B cell (primary cell): Measurements from ENCODE around the gene HOXA9. TPM values are rescaled to one million over a fixed set of nuclear protein-coding genes. Genes with fewer than 3 reads are reported as not detected.

Experiments
- ATAC-seq: fragments of 200-7000 bp; cut with Tn5 transposase; one replicate; pipeline ENCODE4 v1.10.0; 2021; ENCODE audit warnings: low read depth, mild to moderate bottlenecking, moderate number of reproducible peaks, moderate library complexity
- CTCF ChIA-PET: fragments of 350-600 bp; sonication (Branson Sonifier 250); formaldehyde crosslinking; loops from one replicate; lab custom pipeline; 2021; ENCODE audit warnings: antibody characterized with exemption, inconsistent platforms; lab: Charles Lee
- POLR2A ChIA-PET: fragments of 350-600 bp; sonication (Branson Sonifier 250); formaldehyde crosslinking; loops from one replicate; lab custom pipeline; 2021; ENCODE audit warnings: antibody characterized with exemption; lab: Charles Lee
- DNase-seq: peaks from one replicate; pipeline ENCODE4 v3.0.0; 2013
- H2AFZ ChIP-seq: 2 replicates; pipeline ENCODE4 v1.6.1; 2012; ENCODE audit warnings: mild to moderate bottlenecking, low read depth, low read length; ENCODE audit not compliant: insufficient read depth, poor library complexity, severe bottlenecking
- H3K27ac ChIP-seq, 2 donors: 1 replicate in 1 of 2; 2 replicates in 1 of 2; pipeline ENCODE4 v1.5.1; 2012 to 2013; ENCODE audit warnings: low read length in 2 of 2, mild to moderate bottlenecking in 2 of 2, moderate library complexity in 1 of 2
- H3K27me3 ChIP-seq, 4 experiments: fragments of 200-600 bp in 1 of 4; sonication (generic) in 1 of 4; replicated peaks in 1 of 4; 1 replicate in 2 of 4; 2 replicates in 2 of 4; pipeline versions ENCODE4 v1.6.1 to v1.7.0; 2013 to 2016; ENCODE audit warnings: low read length in 3 of 4, mild to moderate bottlenecking in 2 of 4, mixed read lengths in 1 of 4, moderate library complexity in 1 of 4; ENCODE audit not compliant: insufficient read depth in 4 of 4, control insufficient read depth in 3 of 4; ENCODE audit errors: control extremely low read depth in 1 of 4
- H3K36me3 ChIP-seq, 2 experiments: replicated peaks in 1 of 2; 1 replicate in 1 of 2; 2 replicates in 1 of 2; pipeline versions ENCODE4 v1.6.1 to v1.7.1; 2013; ENCODE audit warnings: low read length in 1 of 2; ENCODE audit not compliant: insufficient read depth in 2 of 2, control insufficient read depth in 1 of 2; ENCODE audit errors: control extremely low read depth in 1 of 2, extremely low read depth in 1 of 2
- H3K4me1 ChIP-seq, 2 donors: fragments of 200-600 bp in 1 of 2; sonication (generic) in 1 of 2; 1 replicate in 1 of 2; 2 replicates in 1 of 2; pipeline versions ENCODE4 v1.5.1 to v1.6.1; 2013 to 2017; ENCODE audit warnings: low read length in 2 of 2; ENCODE audit not compliant: control insufficient read depth in 2 of 2, insufficient read depth in 2 of 2
- H3K4me2 ChIP-seq: replicated peaks from 2 replicates; pipeline ENCODE3; 2012; ENCODE audit warnings: mild to moderate bottlenecking, low read depth, low read length; ENCODE audit not compliant: poor library complexity, severe bottlenecking
- H3K4me3 ChIP-seq, 5 experiments: fragments of 200-600 bp in 1 of 5; sonication (generic) in 1 of 5; 1 replicate in 3 of 5; 2 replicates in 2 of 5; pipeline versions ENCODE4 v1.5.1 to v1.7.0; 2011 to 2016; ENCODE audit warnings: low read length in 4 of 5, mild to moderate bottlenecking in 4 of 5, low read depth in 2 of 5, control low read depth in 1 of 5, moderate library complexity in 1 of 5; ENCODE audit not compliant: insufficient read depth in 1 of 5; ENCODE audit errors: control extremely low read depth in 1 of 5, extremely low read depth in 1 of 5
- H3K79me2 ChIP-seq: fragments of 200-600 bp; sonication (generic); one replicate; pipeline ENCODE4 v1.6.0; 2016; ENCODE audit warnings: low read length; ENCODE audit not compliant: control insufficient read depth, insufficient read depth
- H3K9ac ChIP-seq: fragments of 200-600 bp; sonication (generic); 2 replicates; pipeline ENCODE4 v1.6.1; 2017; ENCODE audit warnings: mild to moderate bottlenecking, low read length, moderate library complexity
- H3K9me3 ChIP-seq, 3 donors: one replicate each; pipeline versions ENCODE4 v1.6.1 to v1.7.1; 2013; ENCODE audit warnings: low read length in 2 of 3; ENCODE audit not compliant: control insufficient read depth in 2 of 3, insufficient read depth in 1 of 3; ENCODE audit errors: control extremely low read depth in 1 of 3
- H4K20me1 ChIP-seq: 2 replicates; pipeline ENCODE4 v1.6.0; 2012; ENCODE audit warnings: mild to moderate bottlenecking, low read length; ENCODE audit not compliant: insufficient read depth, control insufficient read depth, poor library complexity, severe bottlenecking
- H3K27ac Mint-ChIP-seq: one replicate; pipeline ENCODE4 v1.8.0; 2021; ENCODE audit warnings: mixed read lengths
- H3K27me3 Mint-ChIP-seq: one replicate; pipeline ENCODE4 v1.8.0; 2021; ENCODE audit warnings: mixed read lengths
- H3K4me1 Mint-ChIP-seq: one replicate; pipeline ENCODE4 v1.8.0; 2021; ENCODE audit warnings: mixed read lengths
- H3K4me3 Mint-ChIP-seq: one replicate; pipeline ENCODE4 v1.8.0; 2021; ENCODE audit warnings: mixed read lengths
- H3K9me3 Mint-ChIP-seq: one replicate; pipeline ENCODE4 v1.8.0; 2022; ENCODE audit warnings: mixed read lengths; ENCODE audit not compliant: insufficient read depth
- CTCF ChIP-seq: fragments of 200-600 bp; IDR thresholded peaks from one replicate; pipeline ENCODE4 v1.8.0; 2022; ENCODE audit warnings: antibody characterized with exemption, mild to moderate bottlenecking
- EZH2 ChIP-seq: IDR thresholded peaks from 2 replicates; pipeline ENCODE4 v1.6.1; 2012; ENCODE audit warnings: borderline replicate concordance, low read depth, mild to moderate bottlenecking, moderate library complexity, low read length; ENCODE audit not compliant: insufficient read depth, poor library complexity, severe bottlenecking
- WGBS: methylation state at CpG from one replicate; pipeline ENCODE4 v1.1.5; 2013; ENCODE audit warnings: missing lambda C conversion rate; ENCODE audit not compliant: insufficient coverage; 5-methylcytosine and 5-hydroxymethylcytosine counted together
- intact Hi-C: fragments of 100-400 bp; cut with micrococcal nuclease; formaldehyde crosslinking; loops from one replicate; pipeline ENCODE4 v1.10.0; 2022
- polyA plus RNA-seq: library from polyadenylated mRNA; depleted of rRNA; stranded (reverse); fragments of >200 nt; gene quantifications from 2 replicates; pipeline ENCODE4 v1.2.3, GENCODE V29; 2012
- total RNA-seq, 2 donors: library from RNA; stranded (reverse); fragments of 120-200 nt in 1 of 2; gene quantifications; 1 replicate in 1 of 2; 2 replicates in 1 of 2; pipeline versions ENCODE4 v1.2.3 to v1.2.4, GENCODE V29; 2013 to 2022

The HOXA9 gene
- total and polyA plus RNA-seq, 2 donors (not counting 1 experiment from before 2014, with no cell fraction given): 0.07 TPM; not detected in 1

- CTCF ChIA-PET: interaction anchor here (0.8 to 1.1 kb wide), 2 partner anchors 16 to 18 kb away, joined by 3 read pairs; no protein-coding TSS in a partner anchor
- Histone ChIP-seq H3K27ac (no peak overlapping the region), H3K9ac (no peak overlapping the region), H2AFZ (no peak overlapping the region), H3K4me1 (peaks cover 25 to 27% of the 10 kb centered on the region in 2 donors), H3K79me2 (no peaks in the 10 kb centered on the region), H3K4me3 (no peak overlapping the region), H3K27me3 (peaks cover 0 to 77% (median 48%) of the 10 kb centered on the region in 4 experiments), H3K36me3 (no peaks in the 10 kb centered on the region), H4K20me1 (no peaks in the 10 kb centered on the region), H3K4me2 (no peak overlapping the region), H3K9me3 (peaks cover 0 to 61% (median 0%) of the 10 kb centered on the region in 3 donors)
- POLR2A ChIA-PET: no interaction called here
- 89% methylated on average over 47 of the region's 47 CpGs for WGBS
- H3K4me1 Mint-ChIP-seq: peaks cover 19% of the 10 kb centered on the region
- intact Hi-C loops: no loop called here
- ATAC-seq (no peak), DNase-seq (peak; percentile 8)
- H3K4me3 Mint-ChIP-seq: no peak overlapping the region
- TF ChIP-seq CTCF (no peak), EZH2 (no peak)
- peaks cover 58% of the 10 kb centered on the region for H3K27me3 Mint-ChIP-seq
- H3K27ac Mint-ChIP-seq: no peak overlapping the region
- H3K9me3 Mint-ChIP-seq: no peaks in the 10 kb centered on the region
These were observed 20.0 kb downstream of the HOXA9 start for GRCh38 chr7:27145165-27145913.

- Histone ChIP-seq H3K27ac (no peak overlapping the region), H3K4me1 (peaks cover 21 to 22% of the 10 kb centered on the region in 2 donors), H2AFZ (no peak overlapping the region), H3K4me3 (no peak overlapping the region), H4K20me1 (no peaks in the 10 kb centered on the region), H3K36me3 (no peaks in the 10 kb centered on the region), H3K9me3 (peaks cover 0 to 56% (median 0%) of the 10 kb centered on the region in 3 donors), H3K9ac (no peak overlapping the region), H3K79me2 (no peaks in the 10 kb centered on the region), H3K27me3 (peaks cover 0 to 71% (median 43%) of the 10 kb centered on the region in 4 experiments), H3K4me2 (no peak overlapping the region)
- Mint-ChIP-seq H3K27me3 (peaks cover 57% of the 10 kb centered on the region), H3K9me3 (no peaks in the 10 kb centered on the region), H3K27ac (no peak overlapping the region), H3K4me3 (no peak overlapping the region), H3K4me1 (peaks cover 17% of the 10 kb centered on the region)
- intact Hi-C loops: no loop called here
- DNase-seq: no peak
- no peak for ATAC-seq
- no peak for TF ChIP-seq EZH2
- TF ChIP-seq CTCF: no peak
- ChIA-PET CTCF (interaction anchor here (1.0 to 1.7 kb wide), 3 partner anchors 17 to 458 kb away, joined by 3 to 7 read pairs (median 3); no protein-coding TSS in a partner anchor), POLR2A (no interaction called here)
- 76% methylated on average over 31 of the region's 31 CpGs for WGBS
These were observed 20.6 kb downstream of the HOXA9 start for GRCh38 chr7:27144781-27145164.
